Subcutaneous abdominal adipose tissue (tissue), 5 donors: ENCODE results near the gene CLCA4.
"Not testable (repeated sequence)": the region's sequence is repeated elsewhere in the genome, so short reads cannot be mapped to it uniquely, and the experiment has no call there.

Source experiments
- H3K27ac ChIP-seq: one replicate; pipeline ENCODE4 v1.7.0; 2013; ENCODE audit warnings: low read depth, mild to moderate bottlenecking, inconsistent platforms, low read length, moderate library complexity
- H3K27me3 ChIP-seq, 5 donors: one replicate each; pipeline ENCODE4 v1.7.0; 2013; ENCODE audit warnings: low read length in 5 of 5, inconsistent platforms in 1 of 5; ENCODE audit not compliant: control insufficient read depth in 5 of 5, insufficient read depth in 4 of 5
- H3K36me3 ChIP-seq, 5 donors: one replicate each; pipeline ENCODE4 v1.7.0; 2013; ENCODE audit warnings: low read length in 5 of 5; ENCODE audit not compliant: control insufficient read depth in 5 of 5, insufficient read depth in 5 of 5
- H3K4me1 ChIP-seq, 5 donors: one replicate each; pipeline ENCODE4 v1.7.0; 2013; ENCODE audit warnings: low read length in 5 of 5, mild to moderate bottlenecking in 3 of 5, moderate library complexity in 1 of 5; ENCODE audit not compliant: control insufficient read depth in 5 of 5, insufficient read depth in 5 of 5
- H3K4me3 ChIP-seq, 5 donors: one replicate each; pipeline ENCODE4 v1.7.0; 2013; ENCODE audit warnings: low read length in 5 of 5, low read depth in 1 of 5
- H3K9ac ChIP-seq, 5 donors: one replicate each; pipeline ENCODE4 v1.7.0; 2013; ENCODE audit warnings: low read length in 5 of 5, mild to moderate bottlenecking in 4 of 5, moderate library complexity in 3 of 5
- H3K9me3 ChIP-seq, 5 donors: one replicate each; pipeline ENCODE4 v1.7.0; 2013; ENCODE audit warnings: low read length in 5 of 5; ENCODE audit not compliant: control insufficient read depth in 5 of 5
- donor health status: healthy.
- donor health status: healthy.
- donor health status: healthy.
- donor health status: healthy.
- donor health status: healthy.

Gene CLCA4

GRCh38 chr1:86596741-86597290 lies 49.9 kb downstream of the CLCA4 start:
- H3K9ac ChIP-seq: no peak overlapping the region
- H3K36me3 ChIP-seq: no peaks in the 10 kb centered on the region
- no peak overlapping the region for H3K27ac ChIP-seq
- no peak overlapping the region for H3K4me3 ChIP-seq
- H3K4me1 ChIP-seq: no peaks in the 10 kb centered on the region
- H3K9me3 ChIP-seq: peaks cover 0 to 25% (median 16%) of the 10 kb centered on the region in 5 donors
- no peaks in the 10 kb centered on the region for H3K27me3 ChIP-seq

- H3K4me3 ChIP-seq, H3K9me3 ChIP-seq, H3K27me3 ChIP-seq, H3K9ac ChIP-seq, H3K27ac ChIP-seq, H3K36me3 ChIP-seq, H3K4me1 ChIP-seq: not testable (repeated sequence)
Observed at GRCh38 chr1:86606080-86606479, 59.2 kb downstream of the CLCA4 start.

- no peaks in the 10 kb centered on the region for H3K27me3 ChIP-seq
- no peak overlapping the region for H3K9ac ChIP-seq
- H3K4me1 ChIP-seq: no peaks in the 10 kb centered on the region
- peaks cover 0 to 11% (median 0%) of the 10 kb centered on the region in 5 donors for H3K9me3 ChIP-seq
- H3K27ac ChIP-seq: no peak overlapping the region
- no peaks in the 10 kb centered on the region for H3K36me3 ChIP-seq
- H3K4me3 ChIP-seq: no peak overlapping the region
Observed at GRCh38 chr1:86616433-86616832, 69.6 kb downstream of the CLCA4 start.

- no peak overlapping the region for H3K27ac ChIP-seq
- H3K4me3 ChIP-seq: no peak overlapping the region
- H3K4me1 ChIP-seq: no peaks in the 10 kb centered on the region
- H3K9me3 ChIP-seq: peaks cover 0 to 11% (median 0%) of the 10 kb centered on the region in 5 donors
- H3K27me3 ChIP-seq: no peaks in the 10 kb centered on the region
- H3K9ac ChIP-seq: no peak overlapping the region
- H3K36me3 ChIP-seq: no peaks in the 10 kb centered on the region
Observed at GRCh38 chr1:86616871-86617270, 70.0 kb downstream of the CLCA4 start.

GRCh38 chr1:86618358-86618757 lies 71.5 kb downstream of the CLCA4 start:
- Histone ChIP-seq H3K4me1 (no peaks in the 10 kb centered on the region), H3K27me3 (no peaks in the 10 kb centered on the region), H3K4me3 (no peak overlapping the region), H3K36me3 (no peaks in the 10 kb centered on the region), H3K27ac (no peak overlapping the region), H3K9me3 (peaks cover 0 to 25% (median 11%) of the 10 kb centered on the region in 5 donors), H3K9ac (no peak overlapping the region)

- H3K27ac ChIP-seq: no peak overlapping the region
- peaks cover 0 to 26% (median 16%) of the 10 kb centered on the region in 5 donors for H3K9me3 ChIP-seq
- no peak overlapping the region for H3K4me3 ChIP-seq
- H3K9ac ChIP-seq: no peak overlapping the region
- no peaks in the 10 kb centered on the region for H3K36me3 ChIP-seq
- H3K27me3 ChIP-seq: no peaks in the 10 kb centered on the region
- H3K4me1 ChIP-seq: no peaks in the 10 kb centered on the region
Observed at GRCh38 chr1:86619313-86619712, 72.4 kb downstream of the CLCA4 start.

- Histone ChIP-seq H3K9me3 (peaks cover 0 to 26% (median 16%) of the 10 kb centered on the region in 5 donors), H3K36me3 (no peaks in the 10 kb centered on the region), H3K9ac (no peak overlapping the region), H3K27ac (no peak overlapping the region), H3K4me3 (no peak overlapping the region), H3K4me1 (no peaks in the 10 kb centered on the region), H3K27me3 (no peaks in the 10 kb centered on the region)
Observed at GRCh38 chr1:86621286-86621685, 74.4 kb downstream of the CLCA4 start.
